ENCODE measurements around the gene SPATA24. TPM values are rescaled to one million over a fixed set of nuclear protein-coding genes. Genes with fewer than 3 reads are reported as not detected.

The SPATA24 gene
- total RNA-seq, 2 experiments from 2014 or later, result 3.8 to 4.0 TPM

DNA sequence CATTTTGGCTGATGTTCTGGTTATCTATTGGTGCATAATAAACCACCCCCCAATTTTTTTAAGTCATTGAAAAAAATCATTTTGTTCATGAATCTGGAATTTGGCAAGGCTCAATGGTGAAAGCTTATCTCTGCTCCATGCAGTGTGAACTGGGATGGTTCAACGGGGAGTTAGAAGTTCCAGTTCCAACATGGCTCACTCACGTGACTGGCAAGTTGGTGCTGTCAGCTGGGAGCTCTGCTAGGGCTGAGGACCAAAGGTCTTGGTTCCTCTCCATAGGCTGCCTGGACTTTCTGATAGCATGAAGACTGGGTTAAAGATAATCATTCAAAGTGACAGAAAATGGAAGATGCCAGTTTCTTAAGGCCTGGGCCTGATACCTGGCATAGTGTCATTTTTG, 3.1 kb upstream of the SPATA24 start:
- no peak for DNase-seq
- no peak overlapping the region for H3K4me3 Mint-ChIP-seq
- H3K9me3 Mint-ChIP-seq (ENCODE audit: insufficient read depth), result no peaks in the 10 kb centered on the region
- H3K36me3 Mint-ChIP-seq (ENCODE audit: low read depth), result no peaks in the 10 kb centered on the region
- CTCF ChIA-PET, result interaction anchor here (0.7 to 3.5 kb wide), 5 partner anchors 10 to 107 kb away, joined by 3 to 21 read pairs (median 5); partner anchors contain the start of gene PROB1
- peaks cover 29% of the 10 kb centered on the region for H3K4me1 Mint-ChIP-seq (ENCODE audit: low read depth)
- no peak for ATAC-seq
- no peaks in the 10 kb centered on the region for H3K27me3 Mint-ChIP-seq (ENCODE audit: low read depth)
- H3K27ac Mint-ChIP-seq, result no peak overlapping the region
- POLR2A ChIA-PET, result interaction anchor here (1.5 to 2.4 kb wide), 2 partner anchors 9 to 114 kb away, joined by 4 to 9 read pairs; partner anchors contain the start of gene MATR3

- CTCF ChIA-PET, result interaction anchor here (1.1 to 4.2 kb wide), 6 partner anchors 11 to 63 kb away, joined by 3 to 17 read pairs (median 10); partner anchors contain the start of genes MZB1 and PAIP2
- peaks cover 34% of the 10 kb centered on the region for H3K4me1 Mint-ChIP-seq (ENCODE audit: low read depth)
- DNase-seq (no peak), ATAC-seq (peak; percentile 3)
- no peaks in the 10 kb centered on the region for H3K27me3 Mint-ChIP-seq (ENCODE audit: low read depth)
- POLR2A ChIA-PET, result interaction anchor here (0.9 to 4.6 kb wide), 5 partner anchors 9 to 279 kb away, joined by 3 to 39 read pairs (median 5); partner anchors contain the start of genes MZB1, PAIP2 and PROB1
- peak overlapping the region; percentile 100 for H3K27ac Mint-ChIP-seq
- H3K9me3 Mint-ChIP-seq (ENCODE audit: insufficient read depth), result no peaks in the 10 kb centered on the region
- H3K36me3 Mint-ChIP-seq (ENCODE audit: low read depth), result peaks cover 6% of the 10 kb centered on the region
- peak overlapping the region; percentile 94 for H3K4me3 Mint-ChIP-seq
Observed at GRCh38 chr5:139404484-139404840, 573 bp upstream of the SPATA24 start.

DNA sequence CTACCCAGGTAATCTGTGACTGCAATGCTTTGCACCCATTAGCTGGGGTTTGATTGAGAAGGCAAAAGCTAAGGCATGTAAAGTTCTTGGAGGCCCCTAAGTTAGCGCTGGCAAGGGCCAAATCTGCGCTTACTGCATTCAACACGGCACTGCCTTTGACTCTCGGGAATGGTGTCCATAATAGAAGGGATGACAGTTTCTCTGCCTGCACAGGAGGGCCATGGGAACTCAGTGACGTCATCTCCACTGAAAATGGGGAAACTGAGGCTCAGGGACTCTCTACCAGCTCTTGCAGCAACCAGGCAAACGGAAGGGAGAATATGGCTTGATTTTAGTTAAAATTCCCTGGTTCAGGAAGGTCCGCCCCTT, 487 bp downstream of the SPATA24 start:
- H3K27me3 Mint-ChIP-seq (ENCODE audit: low read depth), result no peaks in the 10 kb centered on the region
- DNase-seq (no peak), ATAC-seq (no peak)
- H3K27ac Mint-ChIP-seq, result peak overlapping the region; percentile 100
- CTCF ChIA-PET, result interaction anchor here (0.9 to 4.2 kb wide), 17 partner anchors 9 to 524 kb away, joined by 3 to 17 read pairs (median 3); partner anchors contain the start of genes MZB1, PAIP2 and PROB1
- H3K4me1 Mint-ChIP-seq (ENCODE audit: low read depth), result peaks cover 40% of the 10 kb centered on the region
- H3K9me3 Mint-ChIP-seq (ENCODE audit: insufficient read depth), result no peaks in the 10 kb centered on the region
- POLR2A ChIA-PET, result interaction anchor here (1.0 to 4.6 kb wide), 3 partner anchors 8 to 162 kb away, joined by 4 to 39 read pairs (median 5); partner anchors contain the start of genes MZB1 and PROB1
- peak overlapping the region; percentile 94 for H3K4me3 Mint-ChIP-seq
- H3K36me3 Mint-ChIP-seq (ENCODE audit: low read depth), result peaks cover 6% of the 10 kb centered on the region

DNA sequence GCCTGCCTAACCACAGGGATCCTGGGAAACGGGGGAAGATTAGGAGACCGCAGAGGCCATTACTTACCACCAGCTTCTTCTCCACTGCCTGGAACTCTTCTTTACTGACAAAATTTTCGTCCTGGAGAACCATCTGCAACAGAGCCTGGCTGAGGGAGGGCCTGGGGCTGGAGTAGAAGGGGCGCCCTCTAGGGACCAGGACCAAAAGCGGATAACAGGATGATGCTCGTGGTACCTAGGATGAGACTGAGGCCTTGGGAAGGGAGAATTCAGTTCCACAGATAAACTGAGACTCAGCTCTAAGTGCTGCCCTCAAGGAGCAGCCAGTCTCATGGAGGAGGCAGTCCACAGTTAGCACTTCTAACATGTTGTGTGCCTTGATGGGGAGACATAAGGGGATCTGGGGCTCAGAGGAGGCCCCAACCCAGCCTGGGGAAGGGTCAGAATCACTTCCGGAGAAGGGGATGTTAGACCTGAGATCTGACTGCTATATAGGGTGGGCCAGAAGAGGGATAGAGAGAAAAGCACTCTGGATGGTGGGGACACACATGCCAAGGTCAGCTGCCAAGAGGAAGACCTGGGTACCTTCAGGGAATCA, 1.2 kb downstream of the SPATA24 start:
- POLR2A ChIA-PET, result interaction anchor here (0.6 to 4.6 kb wide), 2 partner anchors 11 to 172 kb away, joined by 3 to 39 read pairs; partner anchors contain the start of gene MZB1
- peaks cover 41% of the 10 kb centered on the region for H3K4me1 Mint-ChIP-seq (ENCODE audit: low read depth)
- no peak for DNase-seq

DNA sequence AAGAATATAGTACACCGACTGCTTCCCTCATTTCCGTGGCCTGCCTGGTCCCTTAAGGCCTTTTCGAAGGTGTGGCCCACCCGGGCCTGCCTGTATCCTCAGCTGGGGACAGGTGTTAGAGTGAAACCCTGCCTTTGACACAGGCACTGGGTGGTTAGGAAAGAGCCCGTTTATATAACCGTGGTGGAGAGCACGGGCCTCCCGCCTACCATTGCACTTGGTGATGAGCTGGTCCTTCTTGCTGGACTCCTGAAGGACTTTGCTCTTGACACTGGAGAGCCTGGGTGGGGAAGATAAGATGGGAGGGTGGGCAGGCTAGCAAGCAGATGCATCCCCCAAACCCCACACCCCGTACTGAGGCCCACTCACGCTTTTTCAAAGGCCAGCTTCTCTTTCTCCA, 2.3 kb downstream of the SPATA24 start:
- no peak for DNase-seq
- Mint-ChIP-seq H3K27ac (peak overlapping the region; percentile 43), H3K9me3 (ENCODE audit: insufficient read depth) (no peaks in the 10 kb centered on the region), H3K4me1 (ENCODE audit: low read depth) (peaks cover 43% of the 10 kb centered on the region), H3K27me3 (ENCODE audit: low read depth) (no peaks in the 10 kb centered on the region), H3K36me3 (ENCODE audit: low read depth) (peaks cover 12% of the 10 kb centered on the region), H3K4me3 (no peak overlapping the region)
- ChIA-PET POLR2A (interaction anchor here (0.6 to 4.6 kb wide), 2 partner anchors 10 to 110 kb away, joined by 4 to 39 read pairs; partner anchors contain the start of gene MZB1), CTCF (interaction anchor here (1.2 to 4.2 kb wide), 6 partner anchors 11 to 116 kb away, joined by 3 to 17 read pairs (median 8); partner anchors contain the start of genes MZB1, PAIP2 and STING1)
- ATAC-seq, result no peak

More for the DNA sequence above, 1.2 kb downstream of the SPATA24 start:
- ATAC-seq, result no peak
- Mint-ChIP-seq H3K36me3 (ENCODE audit: low read depth) (peaks cover 10% of the 10 kb centered on the region), H3K27me3 (ENCODE audit: low read depth) (no peaks in the 10 kb centered on the region), H3K27ac (peak overlapping the region; percentile 100), H3K9me3 (ENCODE audit: insufficient read depth) (no peaks in the 10 kb centered on the region), H3K4me3 (peak overlapping the region; percentile 94)
- CTCF ChIA-PET, result interaction anchor here (0.7 to 4.2 kb wide), 17 partner anchors 8 to 172 kb away, joined by 3 to 17 read pairs (median 4); partner anchors contain the start of genes MZB1, PAIP2, PROB1 and STING1

- DNase-seq (no peak), ATAC-seq (no peak)
- no peaks in the 10 kb centered on the region for H3K9me3 Mint-ChIP-seq (ENCODE audit: insufficient read depth)
- ChIA-PET POLR2A (no interaction called here), CTCF (no interaction called here)
- H3K4me3 Mint-ChIP-seq, result no peak overlapping the region
- peaks cover 57% of the 10 kb centered on the region for H3K4me1 Mint-ChIP-seq (ENCODE audit: low read depth)
- no peaks in the 10 kb centered on the region for H3K27me3 Mint-ChIP-seq (ENCODE audit: low read depth)
- peak overlapping the region; percentile 2 for H3K27ac Mint-ChIP-seq
- H3K36me3 Mint-ChIP-seq (ENCODE audit: low read depth), result peaks cover 20% of the 10 kb centered on the region
Observed at GRCh38 chr5:139399501-139400121, 4.3 kb downstream of the SPATA24 start.

- peaks cover 46% of the 10 kb centered on the region for H3K4me1 Mint-ChIP-seq (ENCODE audit: low read depth)
- H3K36me3 Mint-ChIP-seq (ENCODE audit: low read depth), result peaks cover 24% of the 10 kb centered on the region
- ATAC-seq (no peak), DNase-seq (no peak)
- no peaks in the 10 kb centered on the region for H3K9me3 Mint-ChIP-seq (ENCODE audit: insufficient read depth)
- CTCF ChIA-PET, result interaction anchor here (1.0 to 1.1 kb wide), 2 partner anchors 24 to 56 kb away, joined by 3 read pairs; partner anchors contain the start of gene PAIP2
- no peaks in the 10 kb centered on the region for H3K27me3 Mint-ChIP-seq (ENCODE audit: low read depth)
- POLR2A ChIA-PET, result no interaction called here
- no peak overlapping the region for H3K4me3 Mint-ChIP-seq
- H3K27ac Mint-ChIP-seq, result no peak overlapping the region
Observed at GRCh38 chr5:139397921-139398320, 6.0 kb downstream of the SPATA24 start.

DNA sequence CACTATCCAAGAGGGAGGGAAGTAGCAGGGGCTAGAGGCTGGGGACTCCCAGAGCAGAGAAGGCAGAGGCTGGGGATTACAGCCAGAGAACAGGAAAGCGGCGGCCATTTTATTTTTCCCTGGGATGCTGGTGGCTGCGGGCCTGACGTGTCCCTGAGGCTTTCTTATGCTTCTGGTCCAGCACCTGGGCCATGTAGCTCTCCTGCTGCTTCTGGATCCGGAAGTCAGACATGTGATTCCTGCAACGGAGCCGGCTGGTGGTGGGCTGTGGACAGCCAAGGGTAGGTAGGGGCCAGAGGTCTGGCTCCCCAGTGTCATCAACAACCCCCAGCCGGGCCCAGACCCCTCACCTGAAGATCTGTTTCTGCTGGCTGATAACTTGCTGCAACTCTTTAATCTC, 7.2 kb downstream of the SPATA24 start:
- peaks cover 45% of the 10 kb centered on the region for H3K4me1 Mint-ChIP-seq (ENCODE audit: low read depth)
- DNase-seq (no peak), ATAC-seq (no peak)
- no peak overlapping the region for H3K27ac Mint-ChIP-seq
- H3K4me3 Mint-ChIP-seq, result no peak overlapping the region
- H3K27me3 Mint-ChIP-seq (ENCODE audit: low read depth), result no peaks in the 10 kb centered on the region
- POLR2A ChIA-PET, result interaction anchor here (1.0 to 1.3 kb wide), 3 partner anchors 96 to 165 kb away, joined by 3 read pairs; no protein-coding TSS in a partner anchor
- peaks cover 27% of the 10 kb centered on the region for H3K36me3 Mint-ChIP-seq (ENCODE audit: low read depth)
- CTCF ChIA-PET, result interaction anchor here (1.5 kb wide), 1 partner anchor 11 kb away, joined by 3 read pairs; no protein-coding TSS in a partner anchor
- H3K9me3 Mint-ChIP-seq (ENCODE audit: insufficient read depth), result no peaks in the 10 kb centered on the region

DNA sequence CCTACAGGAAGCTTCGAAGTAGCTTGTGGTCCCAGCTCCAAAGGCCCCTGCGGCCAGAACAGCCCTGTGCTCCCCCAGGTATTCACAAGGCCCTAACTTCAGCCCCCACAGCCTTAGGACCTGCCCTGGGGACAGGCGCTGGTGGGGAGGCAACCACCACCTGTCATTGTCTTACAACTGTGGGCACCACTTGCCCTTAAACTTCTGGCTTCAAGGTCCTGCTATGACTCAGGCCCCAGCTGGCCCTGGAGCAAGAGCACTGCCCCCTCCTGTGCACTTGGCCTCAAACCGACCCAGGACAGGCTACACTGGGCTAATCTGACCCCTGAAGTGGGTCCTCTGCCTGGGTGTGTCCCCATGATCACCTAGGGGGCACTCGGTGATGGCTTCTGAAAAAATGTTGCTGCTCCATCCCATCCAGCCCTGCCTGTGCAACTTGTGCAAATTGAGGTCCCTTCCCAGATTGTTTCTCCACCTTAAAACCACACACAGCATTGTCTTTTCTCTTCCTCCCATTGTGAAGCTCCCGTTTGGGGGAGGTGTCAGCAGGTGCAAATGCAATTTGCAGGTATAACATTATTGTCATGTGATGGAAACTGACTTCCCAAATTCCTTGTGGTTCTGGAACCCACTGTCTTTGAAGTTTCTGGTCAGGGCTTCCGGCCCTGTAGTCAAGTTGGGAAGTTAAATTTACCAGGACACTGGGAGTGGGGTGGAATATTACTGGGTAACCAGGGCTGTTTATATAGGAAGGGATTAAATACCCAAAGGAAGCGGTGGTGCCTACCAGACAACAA, 7.8 kb downstream of the SPATA24 start:
- peaks cover 27% of the 10 kb centered on the region for H3K36me3 Mint-ChIP-seq (ENCODE audit: low read depth)
- no peaks in the 10 kb centered on the region for H3K9me3 Mint-ChIP-seq (ENCODE audit: insufficient read depth)
- H3K27me3 Mint-ChIP-seq (ENCODE audit: low read depth), result no peaks in the 10 kb centered on the region
- DNase-seq (no peak), ATAC-seq (no peak)
- peaks cover 51% of the 10 kb centered on the region for H3K4me1 Mint-ChIP-seq (ENCODE audit: low read depth)
- ChIA-PET CTCF (interaction anchor here (1.0 to 1.5 kb wide), 3 partner anchors 11 to 54 kb away, joined by 3 read pairs; partner anchors contain the start of gene PAIP2), POLR2A (interaction anchor here (1.0 to 11.6 kb wide), 6 partner anchors 8 to 166 kb away, joined by 3 to 139 read pairs (median 4); partner anchors contain the start of genes PAIP2 and SPATA24)
- H3K4me3 Mint-ChIP-seq, result no peak overlapping the region
- H3K27ac Mint-ChIP-seq, result no peak overlapping the region

GRCh38 chr5:139394654-139395566, 9.0 kb downstream of the SPATA24 start, which contains the start of gene PROB1:
Gene PROB1 (minus strand): TSS chr5:139395104. CDS start chr5:139395081, 23 bp downstream.
- Mint-ChIP-seq H3K4me1 (ENCODE audit: low read depth) (peaks cover 62% of the 10 kb centered on the region), H3K27ac (peak within 1 kb of the TSS; percentile 97), H3K9me3 (ENCODE audit: insufficient read depth) (no peaks in the 10 kb centered on the region), H3K27me3 (ENCODE audit: low read depth) (no peaks in the 10 kb centered on the region), H3K36me3 (ENCODE audit: low read depth) (peaks cover 25% of the 10 kb centered on the region), H3K4me3 (peak within 1 kb of the TSS; percentile 98)
- no peak for DNase-seq
- ChIA-PET CTCF (interaction anchor here (0.8 to 1.6 kb wide), 7 partner anchors 8 to 117 kb away, joined by 3 to 5 read pairs (median 4); partner anchors contain the start of genes PAIP2 and SPATA24), POLR2A (interaction anchor here (1.2 to 11.6 kb wide), 3 partner anchors 9 to 101 kb away, joined by 4 to 139 read pairs (median 5); partner anchors contain the start of genes PAIP2 and SPATA24)
- no peak for ATAC-seq
